DMS 273 (cell line): ENCODE data around the gene MACROD2.

Source experiments
- DNase-seq: peaks from one replicate; lab custom pipeline; 2025; ENCODE audit not compliant: unreplicated experiment; lab: John Stamatoyannopoulos, UW

Gene MACROD2

GRCh38 chr20:15740046-15740775 is 1744.9 kb downstream of the MACROD2 start:
- no peak for DNase-seq

GRCh38 chr20:15742087-15742486 is 1746.8 kb downstream of the MACROD2 start:
- DNase-seq: no peak

DNA sequence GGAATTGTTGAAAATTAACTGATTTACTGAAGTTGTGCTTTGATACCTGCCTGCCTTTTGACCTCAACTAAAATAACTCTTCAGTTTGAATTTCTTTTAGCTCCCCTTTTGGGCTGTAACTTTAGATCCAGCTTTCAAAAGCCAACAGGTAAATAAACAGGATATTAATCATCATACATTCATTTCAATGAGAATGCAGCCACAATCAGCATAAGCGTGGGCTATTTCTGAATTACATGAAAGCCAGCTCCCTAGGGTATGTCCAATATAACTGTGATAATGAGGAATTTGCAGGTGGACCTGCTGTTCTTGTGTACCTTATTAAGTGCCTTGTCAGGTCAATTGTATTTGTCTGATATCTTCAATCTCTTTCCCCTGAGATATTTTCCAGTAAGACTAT is 1747.3 kb downstream of the MACROD2 start:
- DNase-seq: no peak

- peak; percentile 7 for DNase-seq
These were observed 1760.9 kb downstream of the MACROD2 start for GRCh38 chr20:15756002-15756753.

- DNase-seq: no peak
These were observed 1761.4 kb downstream of the MACROD2 start for GRCh38 chr20:15756754-15757115.

- peak; percentile 32 for DNase-seq
These were observed 1764.3 kb downstream of the MACROD2 start for GRCh38 chr20:15759594-15759993.

DNA sequence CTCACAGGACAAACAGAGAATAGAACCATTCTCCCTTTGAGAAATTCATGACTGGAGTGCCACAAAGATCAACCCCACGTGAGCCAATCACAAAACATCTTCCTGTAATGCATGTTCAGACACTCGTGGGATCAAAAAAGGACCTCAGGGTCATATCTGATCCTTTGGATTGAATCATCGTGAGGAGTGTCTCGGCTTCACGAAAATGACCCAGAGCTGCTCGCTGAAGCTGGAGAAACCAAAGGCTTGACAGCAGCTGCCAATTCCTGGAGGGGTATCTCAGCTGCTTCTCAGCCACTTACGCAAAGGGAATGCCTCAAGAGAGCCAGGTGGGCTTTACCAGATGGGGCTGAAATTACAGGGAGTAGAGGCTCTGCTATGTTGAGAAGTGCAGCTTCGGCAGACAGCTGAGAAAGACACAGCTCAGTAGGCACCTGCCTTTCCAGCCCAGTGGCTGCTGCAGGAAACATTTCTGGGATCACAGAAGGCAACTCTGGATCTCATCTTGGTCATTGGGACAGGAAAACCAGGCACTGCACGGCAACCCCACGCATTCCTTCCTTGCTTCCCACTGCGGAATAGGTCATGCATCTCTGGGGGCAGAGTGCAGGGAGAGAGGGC is 1764.8 kb downstream of the MACROD2 start:
- peak; percentile 78 for DNase-seq

GRCh38 chr20:15763366-15763765 is 1768.0 kb downstream of the MACROD2 start:
- no peak for DNase-seq

DNA sequence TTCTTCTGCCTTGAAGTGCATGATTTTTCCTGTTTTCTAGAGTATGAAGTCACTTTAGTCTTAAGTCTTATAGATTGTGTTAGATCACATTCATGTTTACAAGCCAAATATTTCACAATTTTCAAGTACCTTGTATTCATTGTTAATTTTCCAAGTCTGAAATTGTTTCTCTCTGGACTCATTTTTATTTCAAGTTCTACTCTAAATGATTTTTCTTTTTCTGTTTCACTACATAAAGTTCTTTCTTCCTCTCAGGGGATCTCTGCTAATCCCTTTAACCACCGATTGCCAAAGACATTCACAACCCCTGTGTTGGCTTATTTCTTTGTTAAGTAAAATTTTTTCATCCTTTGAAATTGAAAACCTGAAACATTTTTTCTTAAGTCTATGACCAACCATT is 1772.3 kb downstream of the MACROD2 start:
- DNase-seq: no peak

GRCh38 chr20:15767999-15768741 is 1772.9 kb downstream of the MACROD2 start:
- no peak for DNase-seq

GRCh38 chr20:15772826-15773225 is 1777.5 kb downstream of the MACROD2 start:
- no peak for DNase-seq

- no peak for DNase-seq
These were observed 1779.6 kb downstream of the MACROD2 start for GRCh38 chr20:15774926-15775325.

DNA sequence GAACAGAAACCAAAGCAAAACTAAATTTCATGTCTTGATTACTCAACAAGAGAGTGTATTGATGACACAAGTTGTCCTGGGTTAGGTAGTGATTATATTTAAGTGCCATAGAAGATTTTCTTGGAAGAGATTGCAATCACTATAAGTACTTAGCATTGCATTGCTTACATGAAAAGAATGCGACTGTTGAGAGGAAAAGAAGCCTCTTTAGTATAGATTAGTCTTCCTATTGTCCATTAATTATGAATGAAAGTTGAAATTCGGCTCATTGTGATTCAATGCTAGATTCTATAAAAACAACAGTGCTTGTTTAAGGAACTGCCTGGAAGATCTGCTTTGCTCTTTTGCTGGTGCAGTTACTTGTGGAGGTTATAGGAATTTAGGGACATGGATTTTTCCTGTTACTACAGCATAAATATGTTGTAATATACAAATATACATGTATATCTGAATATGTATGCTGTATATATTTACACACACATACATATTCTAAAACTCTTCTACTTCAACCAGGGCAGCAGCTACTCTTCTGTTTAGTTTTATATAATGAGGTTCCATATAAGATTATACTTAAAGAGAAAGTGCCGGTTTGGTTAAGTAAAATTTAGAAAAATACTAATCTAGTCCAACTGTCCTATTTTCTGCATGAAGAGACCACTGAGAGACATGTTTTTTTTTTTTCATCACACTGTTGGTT is 1781.6 kb downstream of the MACROD2 start:
- no peak for DNase-seq

- DNase-seq: no peak
These were observed 1788.7 kb downstream of the MACROD2 start for GRCh38 chr20:15784020-15784419.

GRCh38 chr20:15789079-15789478 is 1793.8 kb downstream of the MACROD2 start:
- DNase-seq: no peak

- no peak for DNase-seq
These were observed 1797.5 kb downstream of the MACROD2 start for GRCh38 chr20:15792855-15793254.

- no peak for DNase-seq
These were observed 1799.1 kb downstream of the MACROD2 start for GRCh38 chr20:15794409-15794808.

DNA sequence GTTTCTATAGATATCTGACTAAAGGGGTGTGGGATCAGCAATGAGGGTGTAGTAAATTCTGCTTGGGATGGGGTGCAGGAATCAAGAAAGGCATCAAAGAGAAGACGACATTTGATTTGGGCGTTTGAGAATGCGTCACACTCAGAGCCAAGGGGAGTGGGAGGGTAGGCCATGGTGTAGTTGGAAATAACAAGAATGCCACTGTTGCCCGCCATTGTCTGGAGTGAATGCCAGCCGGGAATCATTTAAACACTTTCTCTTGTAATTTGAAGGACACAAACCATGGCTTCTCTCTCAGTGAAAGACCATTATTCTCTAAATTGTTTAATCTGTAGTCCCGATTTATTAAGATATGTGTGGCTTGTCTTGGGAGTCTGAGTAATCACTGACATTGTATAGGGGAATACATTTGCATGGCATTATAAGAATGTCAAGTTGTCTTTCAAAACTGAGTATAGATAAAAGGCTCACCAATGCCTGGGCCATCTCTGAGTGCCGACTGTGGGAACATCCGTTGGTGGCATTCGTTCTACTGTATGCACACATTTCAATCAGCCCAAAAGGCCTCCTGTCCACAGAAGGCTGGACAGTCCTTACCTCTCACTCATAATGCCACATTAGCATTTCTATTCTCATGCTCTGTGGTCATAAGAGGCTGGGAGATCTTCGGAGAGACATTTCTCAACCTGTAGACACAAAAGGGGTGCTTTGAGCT is 1800.1 kb downstream of the MACROD2 start:
- no peak for DNase-seq

GRCh38 chr20:15799871-15800270 is 1804.6 kb downstream of the MACROD2 start:
- no peak for DNase-seq

- no peak for DNase-seq
These were observed 1806.7 kb downstream of the MACROD2 start for GRCh38 chr20:15802020-15802419.
